ENCODE measurements around the gene KIRREL3. TPM values are rescaled to one million over a fixed set of nuclear protein-coding genes. Genes with fewer than 3 reads are reported as not detected.

KIRREL3 gene
- total and polyA plus RNA-seq, 2 of the 8 experiments (the other 6 are each of a cell fraction or from before 2014, with no cell fraction given) = 0.29 to 0.32 TPM

DNA sequence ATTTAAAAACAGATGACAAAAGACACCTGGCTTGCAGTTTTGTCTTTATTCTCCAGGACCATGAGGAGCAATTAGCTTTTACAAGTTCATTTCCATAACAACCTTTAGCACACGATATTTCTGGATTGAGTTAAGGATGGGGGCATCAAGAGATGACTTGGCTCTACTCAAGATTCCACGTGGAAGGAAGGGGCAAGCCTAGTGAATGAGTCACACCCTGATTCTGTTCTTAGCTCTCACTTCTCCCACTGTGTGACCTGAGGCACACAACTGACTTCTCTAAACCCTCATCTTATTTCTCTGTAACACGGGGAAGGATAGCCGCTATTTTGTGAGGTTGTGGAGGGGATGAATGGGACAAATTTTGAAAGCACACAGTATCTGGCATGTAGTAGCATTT is 185.5 kb downstream of the KIRREL3 start (continued):
- TF ChIP-seq BCL11A (IDR thresholded peaks at IDR 0.05; ENCODE audit: low read depth in 2 of 2, low read length in 2 of 2) (no peak), SIN3A (conservative IDR thresholded peaks at IDR 0.05 in 1 of 2, IDR thresholded peaks at IDR 0.05 in 1 of 2; ENCODE audit: low read depth in 1 of 2, low read length in 2 of 2) (no peak), SP2 (IDR thresholded peaks at IDR 0.05; ENCODE audit: low read length) (no peak), SIRT6 (IDR thresholded peaks at IDR 0.05; ENCODE audit: low read length) (no peak), SP4 (IDR thresholded peaks at IDR 0.05; ENCODE audit: low read length) (no peak), RAD21 (IDR thresholded peaks at IDR 0.05 in 1 of 2, conservative IDR thresholded peaks at IDR 0.05 in 1 of 2; ENCODE audit: low read depth in 2 of 2, low read length in 2 of 2) (no peak)

Measured in H1 (cell line).